Measurements from ENCODE around the gene MED27. TPM values are rescaled to one million over a fixed set of nuclear protein-coding genes. Genes with fewer than 3 reads are reported as not detected.

Gene MED27
- total and polyA plus RNA-seq, 7 donors = 10.7 to 24.4 (median 14.2) TPM

- intact Hi-C loops (cut with DNase I) = no loop called here
- no peak for TF ChIP-seq CTCF (IDR thresholded peaks at IDR 0.05)
- H3K27me3 ChIP-seq (ENCODE audit: insufficient read depth in 3 of 3, low read length in 2 of 3) = peaks cover 0 to 61% (median 16%) of the 10 kb centered on the region in 3 donors
- no peaks in the 10 kb centered on the region for H3K9me3 ChIP-seq
- ATAC-seq = no peak
- no peak overlapping the region for H3K27ac ChIP-seq
- H3K36me3 ChIP-seq (ENCODE audit: insufficient read depth in 1 of 2, low read depth in 1 of 2) = no peaks in the 10 kb centered on the region
- H3K4me1 ChIP-seq = no peaks in the 10 kb centered on the region
- 26 to 34% (median 27%) methylated on average over 34 to 35 of the region's 35 CpGs for WGBS, 3 donors
- no peak for DNase-seq
- no peak overlapping the region for H3K4me3 ChIP-seq
These were observed 255.9 kb downstream of the MED27 start for GRCh38 chr9:131823701-131824146.

GRCh38 chr9:131818089-131818488 is 261.6 kb downstream of the MED27 start:
- H3K27ac ChIP-seq = no peak overlapping the region
- intact Hi-C loops (cut with DNase I) = no loop called here
- WGBS, 3 donors = 51 to 66% (median 53%) methylated on average over 7 of the region's 7 CpGs
- DNase-seq = no peak
- no peak overlapping the region for H3K4me3 ChIP-seq
- no peaks in the 10 kb centered on the region for H3K9me3 ChIP-seq
- H3K36me3 ChIP-seq (ENCODE audit: insufficient read depth in 1 of 2, low read depth in 1 of 2) = no peaks in the 10 kb centered on the region
- TF ChIP-seq CTCF (IDR thresholded peaks at IDR 0.05) = no peak
- H3K27me3 ChIP-seq (ENCODE audit: insufficient read depth in 3 of 3, low read length in 2 of 3) = peaks cover 0 to 66% (median 16%) of the 10 kb centered on the region in 3 donors
- ATAC-seq = no peak
- H3K4me1 ChIP-seq = no peaks in the 10 kb centered on the region

- Histone ChIP-seq H3K27me3 (ENCODE audit: insufficient read depth in 3 of 3, low read length in 2 of 3) (peaks cover 0 to 64% (median 15%) of the 10 kb centered on the region in 3 donors), H3K4me3 (no peak overlapping the region), H3K27ac (no peak overlapping the region), H3K36me3 (ENCODE audit: insufficient read depth in 1 of 2, low read depth in 1 of 2) (no peaks in the 10 kb centered on the region), H3K9me3 (no peaks in the 10 kb centered on the region), H3K4me1 (no peaks in the 10 kb centered on the region)
- no peak for TF ChIP-seq CTCF (IDR thresholded peaks at IDR 0.05)
- intact Hi-C loops (cut with DNase I) = no loop called here
- ATAC-seq (no peak), DNase-seq (no peak)
- 26 to 31% (median 26%) methylated on average over 9 of the region's 9 CpGs for WGBS, 3 donors
These were observed 262.0 kb downstream of the MED27 start for GRCh38 chr9:131817627-131818026.

GRCh38 chr9:131817073-131817472 is 262.6 kb downstream of the MED27 start:
- peaks cover 0 to 67% (median 17%) of the 10 kb centered on the region in 3 donors for H3K27me3 ChIP-seq (ENCODE audit: insufficient read depth in 3 of 3, low read length in 2 of 3)
- H3K4me1 ChIP-seq = no peaks in the 10 kb centered on the region
- TF ChIP-seq CTCF (IDR thresholded peaks at IDR 0.05) = no peak
- no peaks in the 10 kb centered on the region for H3K36me3 ChIP-seq (ENCODE audit: insufficient read depth in 1 of 2, low read depth in 1 of 2)
- no peak overlapping the region for H3K27ac ChIP-seq
- intact Hi-C loops (cut with DNase I) = no loop called here
- DNase-seq (no peak), ATAC-seq (no peak)
- no peaks in the 10 kb centered on the region for H3K9me3 ChIP-seq
- no peak overlapping the region for H3K4me3 ChIP-seq
- WGBS, 3 donors = 68 to 69% (median 69%) methylated on average over 4 of the region's 4 CpGs

Measured in psoas muscle (tissue), 8 donors.